NOMO-1 treated with dmso at 0.1 percent for 144 hours (cell line): ENCODE measurements around the gene TSC22D2.

Experiments used
- DNase-seq: peaks from one replicate; lab custom pipeline; 2025; ENCODE audit not compliant: unreplicated experiment; lab: John Stamatoyannopoulos, UW

The TSC22D2 gene

DNA sequence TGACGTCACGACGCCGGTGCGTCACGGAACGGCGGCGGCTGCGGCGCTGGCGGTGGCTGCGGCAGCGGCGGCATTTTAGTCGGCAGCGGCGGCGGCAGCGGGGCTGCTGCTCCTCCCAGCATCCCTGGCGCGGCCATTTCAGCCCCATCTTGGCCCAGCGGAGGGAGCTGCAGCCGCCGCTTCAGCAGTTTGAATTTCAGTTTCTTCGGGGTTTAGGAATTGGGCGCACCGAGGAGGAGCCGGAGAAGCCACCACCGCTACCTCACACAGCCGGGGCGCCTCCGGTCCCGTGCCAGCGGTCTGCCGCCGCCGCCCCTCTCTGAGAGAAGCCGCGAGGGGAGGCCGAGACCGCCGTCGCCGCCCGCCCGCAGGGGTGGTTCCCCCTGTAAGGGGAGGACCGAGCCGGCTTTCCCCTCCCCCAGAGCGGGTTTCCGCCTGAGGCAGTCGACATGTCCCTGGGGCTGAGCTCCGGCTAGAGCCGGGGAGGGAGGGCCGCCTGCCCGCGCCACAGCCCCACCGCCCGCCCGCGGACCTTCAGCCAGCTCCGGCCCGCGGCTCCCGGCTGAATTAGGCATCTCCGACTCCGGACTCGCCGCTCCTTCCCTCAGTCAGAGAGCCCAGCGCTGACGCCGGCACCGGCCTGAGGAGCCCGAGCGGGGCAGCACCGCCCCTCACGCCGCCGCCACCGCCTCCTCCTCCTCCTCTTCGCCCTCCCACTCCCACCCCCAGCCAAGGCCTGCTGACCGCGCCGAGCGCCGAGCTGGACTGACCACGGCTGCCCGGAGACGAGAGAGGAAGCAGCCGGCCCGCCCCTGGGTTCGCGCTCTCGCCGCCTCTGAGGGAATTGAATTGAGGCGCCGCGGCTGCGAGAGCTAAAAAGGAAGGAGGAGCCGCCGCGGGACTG, at the start of gene TSC22D2:
Gene TSC22D2 (plus strand): TSS at position 78 of the 904 bp plus-strand sequence. CDS start 1,053 bp downstream, outside the sequence.
- peak; percentile 96 for DNase-seq

DNA sequence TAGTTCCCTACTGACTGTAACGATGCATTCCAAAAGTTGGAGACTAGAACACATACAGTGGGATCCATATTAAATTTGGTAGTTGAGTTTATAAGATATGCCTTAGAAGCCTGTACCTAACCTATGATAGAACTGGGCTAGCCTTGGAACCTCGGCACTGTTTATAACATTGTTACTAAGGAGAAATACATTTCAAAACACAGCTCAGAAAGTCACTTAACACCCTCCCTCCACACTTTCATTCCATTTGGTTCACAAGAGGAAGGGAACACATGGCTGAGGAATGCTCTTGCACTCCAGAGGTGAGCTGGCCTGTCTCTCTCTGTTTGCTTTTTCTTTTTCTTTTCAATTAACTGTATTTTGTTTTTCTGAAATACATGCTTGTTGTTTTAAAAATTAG, 48.7 kb upstream of the TSC22D2 start:
- DNase-seq = no peak

DNA sequence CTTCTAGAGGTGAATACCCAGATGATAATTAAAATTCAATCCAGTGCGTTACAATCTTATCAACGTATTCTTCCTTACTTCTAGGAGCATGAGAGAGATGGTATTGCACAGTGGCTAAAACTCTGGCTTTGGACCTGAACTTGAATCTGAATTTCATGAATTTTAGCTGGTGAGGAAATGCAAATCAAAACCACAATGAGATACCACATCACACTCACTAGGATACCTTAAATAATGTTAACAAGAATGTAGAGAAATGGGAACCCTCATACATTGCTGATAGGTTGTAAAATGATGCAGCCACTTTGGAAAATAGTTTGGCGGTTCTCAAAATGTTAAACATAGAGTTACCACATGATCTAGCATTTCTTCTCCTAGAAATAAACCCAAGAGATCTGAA, 47.1 kb upstream of the TSC22D2 start:
- DNase-seq = no peak

DNA sequence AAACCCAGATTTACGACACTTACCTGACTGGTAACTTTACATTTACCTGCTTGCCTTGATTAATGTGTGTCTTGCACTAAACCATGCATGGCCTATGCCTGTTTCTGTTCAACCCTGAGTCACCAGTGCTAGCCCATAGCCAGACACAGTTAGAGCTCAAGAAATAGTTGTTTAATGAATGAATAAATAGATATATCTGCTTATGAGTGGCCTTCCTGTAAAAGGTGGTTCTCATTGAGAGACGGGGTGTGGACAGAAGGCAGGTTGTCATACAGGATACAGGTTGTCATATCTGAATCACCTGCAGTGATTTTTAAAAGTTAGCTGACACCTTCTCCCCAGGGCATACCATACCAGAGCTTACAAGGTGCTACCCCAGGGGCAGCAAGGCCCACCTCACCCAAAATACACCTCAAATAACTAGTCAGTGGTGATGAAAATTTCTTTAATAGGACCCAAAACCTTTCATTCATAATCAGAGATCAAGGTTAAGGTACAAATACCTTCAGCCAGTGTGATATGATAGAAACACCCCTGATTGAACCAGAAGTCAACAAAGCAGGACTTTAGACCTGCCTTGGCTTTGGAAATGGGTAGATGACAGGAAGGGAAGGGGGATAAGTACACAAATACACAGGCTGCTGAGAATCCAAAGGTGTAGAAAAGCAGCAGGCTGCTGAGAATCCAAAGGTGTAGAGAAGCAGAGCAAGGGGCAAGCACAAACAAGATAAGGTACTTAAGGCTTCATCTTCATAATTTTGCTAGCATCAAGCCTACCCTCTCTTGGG, 45.4 kb upstream of the TSC22D2 start:
- no peak for DNase-seq

DNA sequence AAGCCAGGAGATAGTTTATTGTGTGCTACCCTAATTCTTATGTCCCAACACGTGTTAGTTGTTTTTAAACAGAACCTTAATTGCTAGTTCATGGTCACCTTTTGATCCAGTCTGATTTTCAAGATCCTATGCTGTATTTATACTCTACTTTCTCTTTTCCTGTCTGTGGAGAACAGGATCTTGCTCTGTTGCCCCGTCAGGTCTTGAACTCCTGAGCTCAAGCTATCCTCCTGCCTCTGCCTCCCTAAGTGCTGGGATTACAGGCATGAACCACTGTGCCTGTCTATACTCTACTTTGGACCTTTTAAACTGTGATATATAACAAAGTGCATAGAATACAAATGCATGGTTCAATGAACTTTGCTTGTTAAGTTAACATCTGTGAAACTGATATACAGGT, 44.7 kb upstream of the TSC22D2 start:
- no peak for DNase-seq

DNA sequence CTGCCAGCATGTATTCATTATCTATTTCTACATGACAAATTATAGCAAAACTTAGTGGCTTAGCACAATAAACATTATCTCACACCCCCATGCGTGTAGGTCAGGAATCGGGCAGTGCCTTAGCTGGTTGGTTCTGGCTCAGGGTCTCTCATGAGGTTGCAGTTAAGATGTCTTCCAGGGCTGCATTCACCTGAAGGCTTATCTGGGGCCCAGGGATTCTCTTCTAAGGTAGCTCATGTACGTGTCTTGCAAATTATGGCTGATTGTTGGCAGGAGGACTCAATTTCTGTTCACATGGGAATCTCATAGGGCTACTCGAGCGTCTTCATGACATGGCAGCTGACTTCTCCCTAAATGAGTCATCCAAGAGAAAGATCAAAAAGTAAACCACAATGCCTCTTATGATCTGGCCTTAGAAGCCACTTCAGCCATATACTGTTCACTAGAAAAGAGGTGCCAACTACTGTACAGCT, 42.9 kb upstream of the TSC22D2 start:
- no peak for DNase-seq

DNA sequence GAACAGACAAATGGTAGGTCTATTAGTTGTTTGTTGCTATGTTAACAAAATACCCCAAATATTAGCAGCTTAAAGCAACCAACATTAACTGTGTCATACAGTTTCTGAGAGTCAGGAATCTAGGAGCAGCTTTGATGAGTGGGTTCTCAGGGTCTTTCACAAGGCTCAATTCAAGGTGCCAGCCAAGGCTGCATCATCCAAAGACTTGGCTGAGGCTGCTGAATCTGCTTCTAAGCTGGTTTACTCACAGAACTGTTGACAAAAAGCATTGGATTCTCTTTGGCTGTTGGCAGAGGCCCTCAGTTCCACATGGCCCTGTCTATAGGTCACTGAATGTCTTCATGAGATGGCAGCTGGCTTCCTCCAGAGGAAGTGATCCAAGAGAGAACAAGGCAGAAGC, 40.3 kb upstream of the TSC22D2 start:
- no peak for DNase-seq

DNA sequence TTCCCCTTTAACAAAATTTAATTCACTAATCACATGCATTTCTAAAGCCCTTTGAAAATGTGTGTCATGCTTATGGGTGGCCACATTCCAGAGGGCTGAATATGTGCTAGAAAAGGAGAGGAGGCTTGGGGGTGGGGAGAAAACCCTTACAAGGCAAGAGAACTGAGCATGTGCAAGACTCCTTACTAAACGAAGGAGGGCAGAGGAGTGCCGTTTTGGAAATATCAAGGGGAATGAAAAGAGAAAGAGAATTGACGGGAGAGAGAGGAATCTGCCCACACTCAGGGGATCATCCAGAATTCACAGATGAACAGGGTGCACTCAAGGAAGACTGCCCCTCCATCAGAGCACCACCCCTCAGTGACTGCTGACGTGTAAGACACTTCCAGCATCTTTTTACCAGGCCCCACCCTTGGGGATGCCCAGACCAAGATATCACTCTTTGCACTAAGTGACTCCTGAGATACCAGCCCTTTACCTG, 37.9 kb upstream of the TSC22D2 start:
- DNase-seq = no peak

DNA sequence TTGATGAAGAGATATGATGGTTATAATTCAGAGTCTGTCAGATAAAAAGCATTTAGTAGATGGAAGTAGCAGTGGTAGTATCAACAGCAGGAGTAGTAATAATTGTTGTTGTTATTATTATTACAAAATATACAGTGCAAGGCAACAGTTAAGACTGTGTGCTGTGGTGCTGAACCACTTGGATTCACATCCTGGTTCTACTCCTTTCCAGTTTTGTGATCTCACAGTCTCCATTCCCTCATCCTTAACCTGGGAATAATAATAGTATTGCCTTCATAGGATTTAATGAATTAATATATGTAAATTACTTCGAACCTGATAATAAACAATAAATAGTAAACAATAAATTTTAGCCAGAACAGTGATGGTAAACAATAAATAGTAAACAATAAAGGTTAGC, 37.1 kb upstream of the TSC22D2 start:
- no peak for DNase-seq

DNA sequence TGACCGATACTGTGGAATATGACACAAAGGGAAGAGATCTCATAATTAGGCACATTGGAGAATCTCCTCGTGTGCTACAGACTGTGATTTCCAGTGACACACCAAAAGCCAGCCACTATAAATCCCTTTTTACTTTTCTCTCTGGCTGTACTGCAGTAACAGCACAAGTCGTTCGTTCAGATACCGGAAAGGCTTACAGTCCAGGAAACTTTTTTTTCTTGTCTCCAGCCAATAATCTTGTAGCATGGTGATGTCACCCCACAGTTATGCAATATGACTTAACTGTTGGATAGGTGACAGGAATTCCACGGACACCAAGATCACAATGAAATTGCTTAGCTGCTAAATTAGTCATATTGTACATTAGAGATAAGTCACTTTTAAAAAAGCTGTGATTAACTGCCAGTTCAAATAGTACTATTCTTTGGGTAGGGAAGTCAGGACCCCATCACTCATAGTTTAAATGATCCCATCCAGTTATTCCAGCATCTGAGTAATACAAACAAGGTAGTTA, 36.3 kb upstream of the TSC22D2 start:
- DNase-seq = no peak

DNA sequence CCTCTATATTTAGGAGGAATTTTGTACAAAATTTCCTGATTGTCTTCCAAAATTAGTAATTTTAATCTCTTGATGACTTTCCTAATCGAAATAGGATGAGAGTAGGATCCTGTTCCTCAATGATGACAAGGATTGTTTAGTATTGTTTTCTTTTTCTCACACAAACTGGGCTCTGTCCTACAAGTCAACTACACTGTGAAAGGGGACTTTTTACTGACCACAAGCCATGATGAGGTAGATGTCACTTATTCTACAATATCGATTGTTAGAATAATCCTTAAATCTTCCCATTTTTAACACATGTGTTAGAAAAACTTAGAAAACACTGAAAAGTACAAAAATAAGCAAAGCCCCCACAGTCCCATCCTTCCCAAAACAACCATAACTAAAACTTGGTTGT, 35.8 kb upstream of the TSC22D2 start:
- DNase-seq = no peak

DNA sequence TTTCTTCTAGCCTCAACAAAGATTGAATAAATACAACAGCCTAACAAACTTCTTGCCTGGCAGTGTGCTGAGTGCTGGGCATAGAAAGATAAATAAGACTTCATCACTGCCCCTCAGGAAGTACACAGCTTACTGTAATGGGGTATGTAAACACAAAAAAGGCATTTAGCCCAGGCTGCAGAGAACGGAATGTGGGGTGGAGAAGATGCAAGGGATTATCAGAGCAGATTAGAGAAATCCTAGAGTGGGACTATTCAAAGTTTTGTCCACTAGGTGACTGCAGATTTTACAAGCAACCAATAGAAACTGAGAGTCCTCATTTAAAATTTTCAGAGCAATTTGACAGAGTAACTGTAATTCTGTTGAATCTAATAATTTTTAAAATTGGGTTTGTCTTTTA, 35.4 kb upstream of the TSC22D2 start:
- DNase-seq = no peak

DNA sequence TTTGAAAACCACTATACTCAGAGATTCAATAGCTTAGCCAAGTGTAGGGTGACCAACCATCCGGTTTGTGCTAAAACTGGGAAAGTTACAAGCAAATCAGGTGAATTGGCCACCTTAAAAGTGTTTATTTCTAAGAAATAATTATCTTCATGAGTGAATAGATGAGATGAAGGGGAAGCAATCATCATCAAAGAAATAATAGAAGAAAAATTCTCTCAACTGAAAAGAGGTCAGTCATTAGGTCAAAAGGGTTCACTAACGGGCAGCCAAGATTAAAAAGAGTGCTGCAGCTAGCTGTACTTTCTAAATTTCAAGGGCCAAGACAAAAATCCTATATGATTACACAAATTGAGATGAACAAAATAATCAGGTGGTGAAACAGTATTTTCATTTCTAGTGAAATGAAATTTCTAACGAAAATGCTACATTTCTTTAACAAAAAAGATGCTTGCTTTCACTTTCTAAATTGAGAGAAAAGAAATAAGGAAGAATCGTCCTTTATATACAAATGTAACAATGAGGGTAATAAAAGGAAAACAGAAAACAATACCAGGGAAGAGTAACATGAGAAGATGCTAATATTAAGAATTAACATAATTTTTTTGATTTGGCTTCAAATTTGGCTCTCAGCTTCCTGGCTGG, 34.7 kb upstream of the TSC22D2 start:
- DNase-seq = no peak

DNA sequence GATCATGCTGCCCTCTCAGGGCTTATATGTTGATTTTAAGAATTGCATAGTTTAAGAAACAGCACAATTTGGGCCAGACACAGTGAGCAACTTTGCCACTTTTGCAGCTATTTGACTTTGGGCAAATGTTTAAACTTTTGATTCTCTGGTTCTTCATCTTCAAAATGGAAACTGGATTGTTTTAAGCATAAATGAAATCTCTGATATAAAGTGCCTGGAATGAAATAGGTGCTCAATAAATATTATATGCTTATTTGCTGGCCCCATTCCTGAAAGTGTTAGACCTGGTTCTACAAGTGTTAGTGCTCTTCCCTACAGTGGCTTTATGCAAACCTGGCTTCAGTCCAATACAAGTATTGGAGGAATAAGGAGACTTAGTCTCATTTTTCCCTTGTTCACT, 33.1 kb upstream of the TSC22D2 start:
- no peak for DNase-seq

DNA sequence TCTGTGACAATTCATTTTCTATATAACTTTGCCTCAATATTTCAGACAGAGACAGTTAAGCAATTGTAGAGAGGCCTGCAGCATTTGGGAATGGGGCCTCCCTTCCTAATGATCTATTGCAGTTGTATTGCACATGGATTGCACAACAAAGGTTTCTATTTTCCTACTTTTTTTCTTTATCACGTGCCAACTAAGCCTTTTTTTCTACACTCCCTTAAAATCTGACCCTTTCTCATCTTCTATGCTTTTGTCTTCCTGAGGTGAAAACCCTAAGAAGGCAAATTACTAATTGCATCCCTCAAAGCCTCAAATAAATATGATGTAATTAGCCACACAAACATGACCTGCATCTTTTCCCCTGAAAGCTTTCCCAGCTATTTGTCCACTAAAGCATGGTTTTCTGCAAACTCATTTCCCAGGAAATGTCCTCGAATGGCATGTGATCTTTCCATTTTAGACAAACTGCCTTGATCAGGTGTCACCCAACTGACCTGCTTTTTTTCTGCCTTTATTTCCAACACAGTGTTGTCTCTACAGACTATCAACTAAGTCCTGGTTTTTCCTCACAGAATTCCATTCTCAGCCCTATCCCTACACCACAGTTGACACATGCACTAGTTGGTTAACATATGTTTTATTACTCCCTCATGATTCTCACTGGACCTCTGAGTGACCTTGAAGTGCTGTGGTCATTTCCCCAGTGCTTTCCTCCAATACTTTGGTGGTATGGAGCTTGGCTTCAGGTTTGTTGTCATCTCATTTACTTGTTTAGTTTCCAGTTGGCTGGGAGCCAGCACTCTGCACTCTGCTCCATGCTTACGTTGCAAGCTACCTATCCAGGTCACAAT, 31.9 kb upstream of the TSC22D2 start:
- DNase-seq = no peak

DNA sequence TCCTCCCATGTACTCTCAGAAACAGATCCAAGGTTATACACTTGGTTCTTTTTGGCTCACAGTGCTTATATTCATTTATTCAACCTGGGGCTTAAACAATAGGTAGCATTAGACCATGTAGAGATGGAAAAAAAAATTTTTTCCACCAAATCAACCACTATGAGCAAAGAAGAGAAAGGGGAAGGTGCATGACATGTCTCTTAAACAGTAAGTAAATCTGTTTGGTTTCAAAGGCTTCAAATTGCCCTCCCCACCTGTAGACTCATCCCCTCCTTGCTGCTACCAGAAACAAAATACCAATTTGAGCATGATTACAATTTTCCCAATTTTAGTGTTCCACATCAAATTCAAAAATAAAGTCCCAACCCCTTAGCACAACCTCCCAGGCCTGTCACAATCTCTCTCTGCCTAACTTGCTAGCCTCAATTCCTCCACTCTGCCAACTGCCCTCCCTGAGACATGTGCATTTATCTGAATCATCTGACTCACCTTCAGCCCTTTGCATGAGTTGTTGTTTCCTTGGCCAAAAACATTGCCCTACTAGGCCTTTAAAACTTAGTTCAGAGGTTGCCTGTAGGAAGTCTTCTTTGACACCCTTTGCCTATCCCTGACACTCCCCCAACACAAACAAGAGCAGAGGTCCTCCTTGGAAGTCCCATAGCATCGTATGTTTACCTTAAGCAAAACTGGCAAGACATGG, 30.3 kb upstream of the TSC22D2 start:
- DNase-seq = no peak

DNA sequence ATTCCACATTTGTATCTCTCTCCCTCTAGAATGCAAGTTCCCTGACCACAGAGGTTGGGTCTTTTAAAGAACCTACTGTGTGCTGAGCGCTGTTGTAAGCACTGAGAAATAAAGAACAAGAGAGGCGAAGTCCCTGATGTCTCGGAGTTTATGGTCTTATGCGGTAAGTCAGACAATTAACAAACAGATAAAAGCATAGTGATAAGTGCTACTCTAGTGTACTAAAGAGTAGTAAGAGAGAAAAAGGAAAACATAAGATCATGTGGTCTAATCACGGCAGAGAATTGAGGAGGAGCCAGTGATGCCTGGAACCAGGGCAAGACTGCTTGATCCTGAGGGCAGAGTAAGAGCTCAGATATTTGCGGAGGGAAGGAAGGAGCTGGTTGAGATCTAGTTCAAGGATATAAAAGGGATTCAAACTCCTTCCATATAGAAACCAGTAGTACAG, 29.8 kb upstream of the TSC22D2 start:
- no peak for DNase-seq

DNA sequence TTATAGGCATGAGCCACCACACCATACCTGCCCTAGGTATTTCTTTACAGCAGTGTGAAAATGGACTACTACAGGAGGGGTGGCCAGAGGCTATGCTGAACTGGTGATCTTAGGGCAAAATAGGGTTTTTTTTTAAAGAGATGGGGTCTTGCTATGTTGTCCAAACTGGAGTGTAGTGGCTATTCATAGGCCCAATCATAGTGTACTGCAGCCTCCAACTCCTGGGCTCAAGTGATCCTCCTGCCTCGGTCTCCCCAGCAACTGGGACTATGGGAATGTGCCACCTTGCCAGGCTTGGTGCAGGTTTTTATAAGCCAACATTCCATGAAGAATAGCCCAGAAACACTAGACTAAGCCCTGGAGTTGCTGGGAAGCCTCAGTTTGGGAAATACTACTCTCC, 28.6 kb upstream of the TSC22D2 start:
- no peak for DNase-seq
